ENCODE data around the gene MCF2L. TPM values are rescaled to one million over a fixed set of nuclear protein-coding genes. Genes with fewer than 3 reads are reported as not detected.

The MCF2L gene
- 35.5 TPM for polyA plus RNA-seq (2012; ENCODE audit: insufficient read depth, insufficient read length, low read depth)

GRCh38 chr13:112968910-112969691 is at the start of gene MCF2L:
TSS of gene MCF2L (plus strand) at chr13:112969214. CDS start at chr13:112969380, 166 bp downstream.
- Histone ChIP-seq H3K4me1 (no peaks in the 10 kb centered on the region), H3K9me3 (no peaks in the 10 kb centered on the region), H3K4me3 (ENCODE audit: low read depth, low read length) (peak within 1 kb of the TSS; percentile 60), H3K27me3 (peaks cover 33% of the 10 kb centered on the region), H3K36me3 (no peaks in the 10 kb centered on the region)
- peak; percentile 42 for TF ChIP-seq CTCF (IDR thresholded peaks at IDR 0.05; ENCODE audit: low read depth, low read length)
- DNase-seq = no peak

GRCh38 chr13:112923962-112924361 is 45.1 kb upstream of the MCF2L start:
- Histone ChIP-seq H3K27me3 (no peaks in the 10 kb centered on the region), H3K36me3 (no peaks in the 10 kb centered on the region), H3K4me3 (ENCODE audit: low read depth, low read length) (no peak overlapping the region), H3K9me3 (no peaks in the 10 kb centered on the region), H3K4me1 (peaks cover 11% of the 10 kb centered on the region)
- no peak for DNase-seq
- no peak for TF ChIP-seq CTCF (IDR thresholded peaks at IDR 0.05; ENCODE audit: low read depth, low read length)

- no peak for DNase-seq
- H3K4me1 ChIP-seq = peaks cover 11% of the 10 kb centered on the region
- H3K36me3 ChIP-seq = no peaks in the 10 kb centered on the region
- H3K4me3 ChIP-seq (ENCODE audit: low read depth, low read length) = no peak overlapping the region
- no peak for TF ChIP-seq CTCF (IDR thresholded peaks at IDR 0.05; ENCODE audit: low read depth, low read length)
- no peaks in the 10 kb centered on the region for H3K27me3 ChIP-seq
- no peaks in the 10 kb centered on the region for H3K9me3 ChIP-seq
Observed at GRCh38 chr13:112924365-112924764, 44.6 kb upstream of the MCF2L start.

GRCh38 chr13:112926003-112926402 is 43.0 kb upstream of the MCF2L start:
- no peak for TF ChIP-seq CTCF (IDR thresholded peaks at IDR 0.05; ENCODE audit: low read depth, low read length)
- peaks cover 11% of the 10 kb centered on the region for H3K4me1 ChIP-seq

GRCh38 chr13:112926993-112927392 is 42.0 kb upstream of the MCF2L start:
- Histone ChIP-seq H3K27me3 (no peaks in the 10 kb centered on the region), H3K36me3 (no peaks in the 10 kb centered on the region), H3K9me3 (no peaks in the 10 kb centered on the region), H3K4me1 (peaks cover 15% of the 10 kb centered on the region), H3K4me3 (ENCODE audit: low read depth, low read length) (no peak overlapping the region)
- no peak for DNase-seq
- TF ChIP-seq CTCF (IDR thresholded peaks at IDR 0.05; ENCODE audit: low read depth, low read length) = no peak

More at GRCh38 chr13:112926003-112926402, 43.0 kb upstream of the MCF2L start:
- no peaks in the 10 kb centered on the region for H3K9me3 ChIP-seq
- DNase-seq = no peak
- no peak overlapping the region for H3K4me3 ChIP-seq (ENCODE audit: low read depth, low read length)
- no peaks in the 10 kb centered on the region for H3K36me3 ChIP-seq
- H3K27me3 ChIP-seq = no peaks in the 10 kb centered on the region
